ENCODE measurements around the gene MTHFD2L. TPM values are rescaled to one million over a fixed set of nuclear protein-coding genes. Genes with fewer than 3 reads are reported as not detected.

Gene MTHFD2L
- polyA plus RNA-seq (2012; ENCODE audit: missing spikeins) = 8.7 TPM

- DNase-seq (ENCODE audit: insufficient read length) (peak; percentile 86), FAIRE-seq (peak; percentile 98)
- TF ChIP-seq POLR2A (IDR thresholded peaks at IDR 0.05; ENCODE audit: low read depth, low read length) (peak; percentile 97), TAF1 (IDR thresholded peaks at IDR 0.05; ENCODE audit: borderline replicate concordance, low read depth, low read length) (peak; percentile 71; the same call in 1 of the 2 replicates), POLR2AphosphoS5 (IDR thresholded peaks at IDR 0.05; ENCODE audit: low read depth, low read length) (peak; percentile 86)
Measured at GRCh38 chr4:74157561-74158465, at the start of gene MTHFD2L. TSS of gene MTHFD2L (plus strand) at chr4:74158118. CDS start at chr4:74158139, 21 bp downstream.

- TF ChIP-seq TAF1 (IDR thresholded peaks at IDR 0.05; ENCODE audit: borderline replicate concordance, low read depth, low read length) = no peak
- TF ChIP-seq POLR2A (IDR thresholded peaks at IDR 0.05; ENCODE audit: low read depth, low read length) = no peak
- TF ChIP-seq POLR2AphosphoS5 (IDR thresholded peaks at IDR 0.05; ENCODE audit: low read depth, low read length) = no peak
- FAIRE-seq (no peak), DNase-seq (ENCODE audit: insufficient read length) (no peak)
Measured at GRCh38 chr4:74108457-74109115, 49.3 kb upstream of the MTHFD2L start.

- no peak for TF ChIP-seq POLR2AphosphoS5 (IDR thresholded peaks at IDR 0.05; ENCODE audit: low read depth, low read length)
- TF ChIP-seq TAF1 (IDR thresholded peaks at IDR 0.05; ENCODE audit: borderline replicate concordance, low read depth, low read length) = no peak
- TF ChIP-seq POLR2A (IDR thresholded peaks at IDR 0.05; ENCODE audit: low read depth, low read length) = no peak
- DNase-seq (ENCODE audit: insufficient read length) (no peak), FAIRE-seq (no peak)
Measured at GRCh38 chr4:74109116-74109869, 48.6 kb upstream of the MTHFD2L start.

GRCh38 chr4:74109870-74110605 lies 47.9 kb upstream of the MTHFD2L start:
- DNase-seq (ENCODE audit: insufficient read length) (no peak), FAIRE-seq (no peak)
- no peak for TF ChIP-seq POLR2AphosphoS5 (IDR thresholded peaks at IDR 0.05; ENCODE audit: low read depth, low read length)
- TF ChIP-seq TAF1 (IDR thresholded peaks at IDR 0.05; ENCODE audit: borderline replicate concordance, low read depth, low read length) = no peak
- TF ChIP-seq POLR2A (IDR thresholded peaks at IDR 0.05; ENCODE audit: low read depth, low read length) = no peak

GRCh38 chr4:74110670-74111069 lies 47.2 kb upstream of the MTHFD2L start:
- FAIRE-seq (no peak), DNase-seq (ENCODE audit: insufficient read length) (no peak)
- TF ChIP-seq POLR2AphosphoS5 (IDR thresholded peaks at IDR 0.05; ENCODE audit: low read depth, low read length) (no peak), TAF1 (IDR thresholded peaks at IDR 0.05; ENCODE audit: borderline replicate concordance, low read depth, low read length) (no peak), POLR2A (IDR thresholded peaks at IDR 0.05; ENCODE audit: low read depth, low read length) (no peak)

DNA sequence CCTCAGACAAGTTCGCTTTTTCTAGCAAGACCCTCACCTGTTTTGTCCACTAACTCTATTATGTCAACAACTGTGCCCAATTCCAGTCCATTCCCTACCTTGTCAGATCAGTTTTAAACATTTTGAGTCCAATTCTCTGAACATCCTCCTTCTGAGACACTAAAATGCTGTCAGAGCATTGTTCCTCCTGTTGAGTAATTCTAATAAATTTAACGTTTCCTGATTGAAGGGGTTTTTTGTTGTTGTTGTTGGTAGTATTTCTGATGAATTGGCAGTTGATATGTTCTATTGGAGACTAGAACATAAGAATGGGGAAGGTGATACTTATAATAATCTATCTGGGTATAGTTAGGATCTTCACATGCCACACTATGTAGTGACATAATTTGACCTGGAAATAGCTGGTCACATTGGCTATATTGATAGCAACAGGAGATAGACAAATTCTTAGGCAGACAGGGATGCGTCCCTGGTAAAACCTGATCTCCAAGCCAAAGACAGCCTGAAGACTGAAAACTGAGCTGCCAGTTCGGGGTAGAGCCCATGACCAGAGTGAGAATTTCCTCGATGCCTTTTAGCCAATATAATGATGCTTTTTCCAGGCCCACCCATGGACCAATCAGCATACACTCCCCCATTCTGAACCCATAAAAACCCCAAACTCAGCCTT lies 46.5 kb upstream of the MTHFD2L start:
- DNase-seq (ENCODE audit: insufficient read length) (no peak), FAIRE-seq (no peak)
- no peak for TF ChIP-seq POLR2A (IDR thresholded peaks at IDR 0.05; ENCODE audit: low read depth, low read length)
- TF ChIP-seq TAF1 (IDR thresholded peaks at IDR 0.05; ENCODE audit: borderline replicate concordance, low read depth, low read length) = no peak
- no peak for TF ChIP-seq POLR2AphosphoS5 (IDR thresholded peaks at IDR 0.05; ENCODE audit: low read depth, low read length)

DNA sequence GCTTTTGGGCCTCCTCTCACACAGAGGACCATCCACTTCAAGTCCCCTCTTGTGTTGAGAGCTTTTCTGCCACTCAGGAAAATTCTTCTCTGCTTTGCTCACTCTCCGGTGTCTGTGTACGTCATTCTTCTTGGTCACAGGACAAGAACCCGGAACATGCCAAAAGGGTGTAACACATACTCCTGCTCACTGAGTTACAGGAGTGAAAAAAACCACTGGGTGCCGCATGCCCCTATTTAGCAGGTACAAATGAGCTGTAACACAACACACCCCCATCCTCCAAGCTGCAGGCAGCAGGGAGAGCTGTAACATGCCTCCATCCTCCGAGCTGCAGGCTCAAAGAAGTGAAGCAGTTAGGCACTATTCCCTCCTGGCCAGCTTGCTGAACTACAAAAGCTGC lies 45.9 kb upstream of the MTHFD2L start:
- DNase-seq (ENCODE audit: insufficient read length) = no peak
- TF ChIP-seq POLR2A (IDR thresholded peaks at IDR 0.05; ENCODE audit: low read depth, low read length) (no peak), TAF1 (IDR thresholded peaks at IDR 0.05; ENCODE audit: borderline replicate concordance, low read depth, low read length) (no peak), POLR2AphosphoS5 (IDR thresholded peaks at IDR 0.05; ENCODE audit: low read depth, low read length) (no peak)
- FAIRE-seq = no peak

DNA sequence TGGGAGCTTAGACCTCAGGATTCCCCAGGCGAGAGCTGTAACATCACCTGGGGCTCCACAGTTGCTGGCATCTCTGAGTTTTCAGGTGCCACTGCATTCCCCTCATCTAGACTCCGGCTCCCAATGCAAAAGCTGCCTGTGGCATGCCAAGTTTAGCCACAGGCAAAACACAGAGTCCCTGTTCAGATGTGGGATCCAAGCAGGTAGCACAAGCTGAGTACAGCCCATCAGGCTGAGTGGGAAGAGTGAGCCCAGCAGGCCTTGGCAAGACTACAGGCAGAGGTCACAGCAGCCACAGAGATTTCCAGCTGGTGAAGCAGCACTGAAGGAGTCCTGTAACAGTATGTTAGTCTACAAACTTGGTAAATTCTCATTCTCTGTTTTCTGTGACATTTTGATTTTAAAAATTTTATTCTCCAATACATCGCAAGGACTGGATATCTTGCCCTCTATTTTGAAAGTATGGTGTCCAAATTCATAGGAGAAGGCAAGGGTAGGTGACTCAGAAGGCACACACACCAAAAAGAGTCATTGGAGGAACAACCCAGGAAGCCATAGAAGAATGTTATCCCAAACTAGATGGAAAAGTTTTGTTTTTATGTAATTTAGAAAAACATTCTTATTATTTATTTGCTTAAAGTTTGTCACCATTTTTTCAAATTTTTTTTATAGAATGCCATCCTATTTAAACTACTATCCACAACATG lies 45.4 kb upstream of the MTHFD2L start:
- DNase-seq (ENCODE audit: insufficient read length) (no peak), FAIRE-seq (no peak)
- TF ChIP-seq TAF1 (IDR thresholded peaks at IDR 0.05; ENCODE audit: borderline replicate concordance, low read depth, low read length) (no peak), POLR2A (IDR thresholded peaks at IDR 0.05; ENCODE audit: low read depth, low read length) (no peak), POLR2AphosphoS5 (IDR thresholded peaks at IDR 0.05; ENCODE audit: low read depth, low read length) (no peak)

GRCh38 chr4:74114234-74114633 lies 43.7 kb upstream of the MTHFD2L start:
- TF ChIP-seq TAF1 (IDR thresholded peaks at IDR 0.05; ENCODE audit: borderline replicate concordance, low read depth, low read length) (no peak), POLR2A (IDR thresholded peaks at IDR 0.05; ENCODE audit: low read depth, low read length) (no peak), POLR2AphosphoS5 (IDR thresholded peaks at IDR 0.05; ENCODE audit: low read depth, low read length) (no peak)
- no peak for DNase-seq (ENCODE audit: insufficient read length)
- FAIRE-seq = no peak

Measured in GM12892 (cell line).